NCI-H128 (cell line): ENCODE results near the gene JMJD8.

Experiments
- DNase-seq: peaks from one replicate; lab custom pipeline; 2025; ENCODE audit not compliant: unreplicated experiment; lab: John Stamatoyannopoulos, UW

The JMJD8 gene

DNA sequence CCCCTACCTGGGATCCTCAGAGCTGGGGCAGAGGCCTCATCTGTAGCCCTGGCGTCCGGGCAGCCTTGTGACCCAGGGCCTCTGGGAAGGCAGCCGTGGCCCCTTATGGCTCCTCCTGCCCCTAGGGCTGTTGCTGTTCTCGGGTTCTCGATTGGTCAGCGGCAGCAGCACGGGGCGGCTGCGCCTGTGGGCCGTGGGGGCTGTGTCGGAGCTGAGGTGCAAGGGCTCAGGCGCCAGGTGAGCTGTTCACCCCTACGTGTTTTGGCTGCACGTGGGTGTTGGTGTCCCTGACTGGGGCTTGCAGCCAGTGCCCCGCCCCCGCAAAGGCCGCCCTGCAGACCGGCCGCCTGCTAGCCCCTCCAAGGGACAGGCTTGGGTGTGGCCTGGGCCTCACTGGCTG is 22.0 kb downstream of the JMJD8 start:
- DNase-seq: no peak

DNA sequence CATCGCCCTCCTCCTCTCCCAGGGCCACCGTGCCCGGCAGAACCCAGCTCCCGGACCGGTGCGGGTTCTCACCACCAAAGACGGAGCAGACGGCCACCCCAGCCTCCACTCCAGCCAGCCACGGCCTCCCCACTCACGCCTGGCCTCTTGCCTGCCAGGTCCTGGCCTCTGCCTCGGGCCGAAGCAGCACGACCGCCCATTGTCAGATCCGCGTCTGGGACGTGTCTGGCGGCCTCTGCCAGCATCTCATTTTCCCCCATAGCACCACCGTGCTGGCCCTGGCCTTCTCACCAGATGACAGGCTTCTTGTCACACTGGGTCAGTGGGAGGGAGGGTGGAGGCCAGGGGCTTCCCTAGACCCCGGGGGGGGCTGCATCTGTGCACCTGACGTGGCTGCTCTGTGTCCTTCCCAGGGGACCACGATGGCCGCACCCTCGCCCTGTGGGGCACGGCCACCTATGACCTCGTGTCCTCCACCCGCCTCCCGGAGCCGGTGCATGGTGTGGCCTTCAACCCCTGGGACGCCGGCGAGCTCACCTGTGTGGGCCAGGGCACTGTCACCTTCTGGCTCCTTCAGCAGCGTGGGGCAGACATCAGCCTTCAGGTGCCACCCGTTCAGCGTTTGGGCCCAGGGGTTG is 22.8 kb downstream of the JMJD8 start:
- DNase-seq: no peak

GRCh38 chr16:660459-661183 is 23.5 kb downstream of the JMJD8 start:
- no peak for DNase-seq

- DNase-seq: no peak
These were observed 24.0 kb downstream of the JMJD8 start for GRCh38 chr16:660132-660458.

- DNase-seq: no peak
These were observed 24.5 kb downstream of the JMJD8 start for GRCh38 chr16:659618-660017.

DNA sequence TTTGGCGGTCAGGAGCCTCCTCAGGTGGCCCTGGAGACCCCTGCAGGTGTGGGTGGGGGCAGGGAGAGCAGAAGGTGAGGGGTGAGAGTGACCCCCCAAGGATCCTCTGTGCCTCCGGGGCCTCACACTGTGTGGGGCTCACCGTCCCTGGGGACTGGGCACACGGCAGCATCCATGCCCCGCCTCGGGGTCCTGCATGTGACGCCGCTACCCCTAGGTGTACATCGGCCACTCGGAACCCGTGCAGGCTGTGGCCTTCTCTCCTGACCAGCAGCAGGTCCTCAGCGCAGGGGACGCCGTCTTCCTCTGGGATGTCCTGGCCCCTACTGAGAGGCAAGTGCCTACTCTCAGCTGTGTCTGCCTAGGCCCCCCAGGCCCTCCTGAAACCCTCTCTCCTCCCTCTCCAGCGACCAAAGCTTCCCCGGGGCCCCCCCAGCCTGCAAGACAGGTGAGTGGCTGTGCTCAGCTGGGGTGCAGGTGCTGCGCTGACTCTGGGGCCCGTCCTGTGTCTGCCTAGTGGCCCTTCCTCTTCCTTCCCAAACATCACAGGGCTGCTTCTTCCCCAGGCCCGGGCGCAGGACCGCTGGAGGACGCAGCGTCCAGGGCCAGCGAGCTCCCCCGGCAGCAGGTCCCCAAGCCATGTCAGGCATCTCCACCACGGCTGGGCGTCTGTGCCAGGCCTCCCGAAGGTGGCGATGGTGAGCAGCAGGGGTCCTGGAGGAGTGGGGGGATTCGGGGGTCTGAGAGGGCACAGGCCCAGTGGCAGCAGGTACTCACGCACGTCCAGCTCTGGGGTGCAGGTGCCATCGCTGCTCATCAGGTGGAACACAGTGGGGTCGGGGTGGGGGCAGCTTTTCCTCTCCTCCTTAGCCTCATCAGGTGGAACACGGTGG is 25.2 kb downstream of the JMJD8 start:
- DNase-seq: no peak

GRCh38 chr16:657487-657886 is 26.6 kb downstream of the JMJD8 start:
- DNase-seq: no peak

- no peak for DNase-seq
These were observed 30.1 kb downstream of the JMJD8 start for GRCh38 chr16:654034-654433.

GRCh38 chr16:652454-653305 is 31.5 kb downstream of the JMJD8 start:
- DNase-seq: no peak

DNA sequence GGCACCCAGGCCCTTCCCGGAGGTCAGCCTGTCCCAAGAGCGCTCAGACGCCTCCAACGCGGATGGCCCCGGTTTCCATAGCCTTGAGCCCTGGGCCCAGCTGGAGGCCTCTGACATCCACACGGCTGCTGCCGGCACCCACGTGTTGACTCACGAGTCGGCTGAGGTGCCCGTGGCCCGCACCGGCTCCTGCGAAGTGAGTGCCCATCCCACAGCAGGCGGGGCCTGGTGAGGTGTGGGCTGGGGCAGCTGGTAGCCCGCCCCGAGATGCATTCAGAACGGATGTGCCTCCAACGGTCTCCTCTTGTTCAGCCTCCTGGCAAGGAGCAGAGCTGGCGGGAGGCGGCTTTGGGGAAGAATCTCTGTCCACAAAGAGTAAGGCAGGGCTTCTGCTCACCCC is 32.3 kb downstream of the JMJD8 start:
- DNase-seq: no peak

DNA sequence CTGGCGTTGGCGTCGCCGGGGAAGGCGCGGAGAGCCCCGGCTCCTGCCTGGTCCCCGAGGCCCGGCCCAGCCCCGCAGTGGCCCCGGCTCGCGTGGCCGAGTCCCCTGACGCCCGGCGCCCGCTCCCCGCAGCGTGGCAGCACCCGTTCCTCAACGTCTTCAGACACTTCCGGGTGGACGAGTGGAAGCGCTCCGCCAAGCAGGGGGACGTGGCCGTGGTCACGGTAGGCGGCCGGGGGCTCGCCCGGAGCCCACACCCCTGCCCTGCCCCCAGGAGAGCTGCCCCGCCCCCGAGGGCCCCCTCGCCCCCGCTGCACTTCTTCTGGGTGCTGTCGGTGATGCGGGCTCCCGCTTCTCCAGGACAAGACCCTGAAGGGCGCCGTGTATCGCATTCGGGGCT is 34.5 kb downstream of the JMJD8 start:
- no peak for DNase-seq

- peak; percentile 32 for DNase-seq
These were observed 35.1 kb downstream of the JMJD8 start, which contains the start of gene WDR90 for GRCh38 chr16:648781-649589. WDR90 (plus strand) TSS chr16:649365; CDS start chr16:649417, 52 bp downstream.

- DNase-seq: no peak
These were observed 35.9 kb downstream of the JMJD8 start for GRCh38 chr16:648071-648780.

DNA sequence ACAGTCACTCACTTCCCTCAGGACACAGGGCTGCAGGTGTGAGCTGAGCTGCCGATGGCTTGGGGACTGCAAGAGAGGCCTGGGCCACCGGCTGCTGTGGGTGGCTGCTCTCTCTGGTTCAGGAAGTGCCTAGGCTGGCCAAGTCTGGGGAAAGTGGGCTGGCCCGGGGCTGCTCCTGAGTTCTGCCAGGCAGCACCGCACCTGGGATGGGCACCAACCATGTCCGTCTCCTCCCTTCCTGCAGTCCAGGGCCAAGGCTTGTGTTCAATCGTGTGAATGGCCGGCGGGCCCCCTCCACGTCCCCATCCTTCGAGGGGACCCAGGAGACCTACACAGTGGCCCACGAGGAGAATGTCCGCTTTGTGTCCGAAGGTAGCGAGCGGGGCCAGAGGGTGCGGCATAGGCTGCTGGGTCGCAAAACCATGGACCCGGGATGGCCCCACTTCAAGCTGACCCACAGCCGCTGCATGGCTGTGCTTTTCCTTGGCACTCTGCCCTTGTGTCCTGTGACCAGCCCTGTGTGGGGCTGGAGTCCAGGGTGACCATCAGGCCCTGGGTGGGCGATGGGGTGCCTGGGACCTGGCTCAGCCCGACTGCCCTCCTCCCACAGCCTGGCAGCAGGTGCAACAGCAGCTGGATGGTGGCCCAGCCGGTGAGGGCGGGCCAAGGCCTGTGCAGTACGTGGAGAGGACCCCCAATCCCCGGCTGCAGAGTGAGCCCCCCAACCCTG is 36.8 kb downstream of the JMJD8 start:
- DNase-seq: no peak

DNA sequence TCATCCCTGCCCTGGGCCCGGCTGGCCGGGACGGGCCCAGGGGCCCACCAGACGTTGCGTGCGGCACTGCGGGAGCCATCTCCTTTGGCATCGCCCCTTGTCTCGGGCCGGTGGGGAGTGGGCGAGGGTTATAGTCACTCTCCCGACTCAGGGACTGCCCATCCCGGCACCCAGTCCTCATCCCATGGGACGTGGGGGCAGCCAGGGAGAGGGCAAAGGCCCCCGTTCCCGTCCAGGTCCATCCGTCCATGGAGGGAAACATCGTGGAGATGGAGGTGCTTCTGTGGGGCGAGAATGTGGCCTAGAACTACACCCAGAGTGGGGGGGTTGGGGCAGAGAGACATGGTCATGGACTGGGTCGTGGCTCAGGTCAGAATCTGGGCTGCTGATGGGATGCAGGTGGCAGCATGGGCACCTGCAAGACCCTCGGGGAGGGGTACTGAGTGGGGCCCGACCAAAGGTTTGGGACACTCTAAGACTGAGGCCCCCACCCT is 37.4 kb downstream of the JMJD8 start:
- DNase-seq: no peak

DNA sequence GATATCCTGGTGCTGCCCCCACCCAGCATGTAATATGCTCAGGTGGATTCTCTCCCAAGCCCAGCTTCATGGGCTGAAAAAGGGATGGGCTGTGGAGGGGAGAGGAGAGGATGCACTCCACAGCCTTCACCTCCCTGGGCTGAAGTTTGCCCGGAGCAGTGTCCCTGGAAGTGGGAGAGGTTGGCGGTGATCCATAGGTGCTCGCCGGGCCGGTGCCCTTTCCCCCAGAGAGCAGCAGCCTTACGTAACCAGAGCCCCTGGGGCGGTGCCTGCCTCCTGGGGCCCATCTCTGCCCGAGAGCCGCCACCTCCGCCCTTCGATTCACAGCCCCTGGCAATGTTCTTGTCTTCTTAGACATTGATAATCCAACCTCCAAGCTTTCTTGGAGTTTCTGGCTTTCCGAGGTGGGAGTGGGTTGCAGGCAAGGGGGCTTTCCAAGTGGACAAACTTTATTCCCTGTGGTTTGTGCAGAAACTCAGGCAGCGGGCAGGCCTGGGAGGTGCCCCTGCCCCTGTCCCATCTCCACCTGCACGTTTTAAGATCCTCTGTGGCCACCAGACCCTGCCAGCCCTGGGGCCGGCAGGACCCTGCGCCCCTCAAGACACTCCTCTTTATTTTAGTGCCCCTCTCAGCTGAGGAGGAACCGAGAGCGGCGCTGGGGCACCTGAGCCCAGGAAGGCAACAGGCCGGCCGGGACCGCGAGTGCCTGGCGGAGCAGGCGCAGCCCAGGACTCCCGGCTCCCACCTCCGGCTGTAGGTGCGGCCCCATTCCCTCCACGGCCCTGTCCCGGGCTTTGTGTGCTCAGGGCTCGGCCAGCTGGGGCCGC is 38.1 kb downstream of the JMJD8 start:
- no peak for DNase-seq

- no peak for DNase-seq
These were observed 39.6 kb downstream of the JMJD8 start for GRCh38 chr16:644556-644955.

DNA sequence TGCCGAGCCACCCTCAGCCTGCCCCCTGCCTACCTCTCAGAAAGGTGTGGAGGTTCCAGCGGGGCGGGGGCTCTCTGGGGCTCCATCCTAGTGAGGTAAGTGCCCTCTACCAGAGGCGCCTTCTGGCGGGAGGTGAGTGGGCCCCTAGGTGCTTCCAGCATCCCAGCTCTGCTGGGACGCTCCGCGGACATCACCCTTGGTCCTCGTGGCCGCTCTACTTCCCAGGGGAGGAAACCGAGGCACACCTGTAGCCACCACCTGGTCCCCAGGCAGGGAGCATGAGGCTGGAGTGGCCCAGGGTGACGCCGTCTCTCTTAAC is 41.1 kb downstream of the JMJD8 start:
- no peak for DNase-seq
